22Rv1 (cell line): ENCODE results near the gene DNAI2.

ENCODE experiments used
- H3K27ac ChIP-seq: fragments of 450-650 bp; 2 replicates; pipeline ENCODE4 v1.5.1; 2017
- ZFX ChIP-seq: fragments of 450-650 bp; IDR thresholded peaks from 2 replicates; pipeline ENCODE4 v1.6.1; 2017; ENCODE audit warnings: antibody characterized with exemption, borderline replicate concordance
- TF ChIP-seq, protein P1 (sequence below): fragments of 450-650 bp; IDR thresholded peaks from 2 replicates; pipeline ENCODE4 v1.5.1; 2017; ENCODE audit warnings: mild to moderate bottlenecking

DNAI2 gene

GRCh38 chr17:74288785-74289184 is 14.8 kb downstream of the DNAI2 start:
- TF ChIP-seq, protein P1, sequence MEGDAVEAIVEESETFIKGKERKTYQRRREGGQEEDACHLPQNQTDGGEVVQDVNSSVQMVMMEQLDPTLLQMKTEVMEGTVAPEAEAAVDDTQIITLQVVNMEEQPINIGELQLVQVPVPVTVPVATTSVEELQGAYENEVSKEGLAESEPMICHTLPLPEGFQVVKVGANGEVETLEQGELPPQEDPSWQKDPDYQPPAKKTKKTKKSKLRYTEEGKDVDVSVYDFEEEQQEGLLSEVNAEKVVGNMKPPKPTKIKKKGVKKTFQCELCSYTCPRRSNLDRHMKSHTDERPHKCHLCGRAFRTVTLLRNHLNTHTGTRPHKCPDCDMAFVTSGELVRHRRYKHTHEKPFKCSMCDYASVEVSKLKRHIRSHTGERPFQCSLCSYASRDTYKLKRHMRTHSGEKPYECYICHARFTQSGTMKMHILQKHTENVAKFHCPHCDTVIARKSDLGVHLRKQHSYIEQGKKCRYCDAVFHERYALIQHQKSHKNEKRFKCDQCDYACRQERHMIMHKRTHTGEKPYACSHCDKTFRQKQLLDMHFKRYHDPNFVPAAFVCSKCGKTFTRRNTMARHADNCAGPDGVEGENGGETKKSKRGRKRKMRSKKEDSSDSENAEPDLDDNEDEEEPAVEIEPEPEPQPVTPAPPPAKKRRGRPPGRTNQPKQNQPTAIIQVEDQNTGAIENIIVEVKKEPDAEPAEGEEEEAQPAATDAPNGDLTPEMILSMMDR: no peak
- no peak for TF ChIP-seq ZFX
- H3K27ac ChIP-seq: no peak overlapping the region

DNA sequence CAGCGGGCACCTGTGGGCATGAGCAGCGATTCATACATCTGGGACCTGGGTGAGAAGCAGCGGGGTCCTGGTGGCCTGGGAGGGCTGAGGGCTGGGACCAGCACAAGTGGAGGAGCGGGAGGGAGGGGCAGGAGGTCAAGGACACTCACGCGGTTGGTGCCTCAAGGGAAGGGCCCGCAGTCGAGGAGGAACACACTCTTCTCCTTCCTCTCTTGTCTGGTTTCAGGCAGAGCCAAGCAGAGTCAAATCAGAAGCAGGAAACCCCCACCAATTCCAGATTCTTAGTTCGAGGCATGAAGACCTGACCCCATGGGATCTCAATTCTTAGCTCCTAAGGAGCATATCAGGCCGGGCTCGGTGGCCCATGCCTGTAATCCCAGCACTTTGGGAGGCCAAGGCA is 15.7 kb downstream of the DNAI2 start:
- H3K27ac ChIP-seq: no peak overlapping the region
- TF ChIP-seq ZFX: no peak
- TF ChIP-seq, protein P1: no peak

DNA sequence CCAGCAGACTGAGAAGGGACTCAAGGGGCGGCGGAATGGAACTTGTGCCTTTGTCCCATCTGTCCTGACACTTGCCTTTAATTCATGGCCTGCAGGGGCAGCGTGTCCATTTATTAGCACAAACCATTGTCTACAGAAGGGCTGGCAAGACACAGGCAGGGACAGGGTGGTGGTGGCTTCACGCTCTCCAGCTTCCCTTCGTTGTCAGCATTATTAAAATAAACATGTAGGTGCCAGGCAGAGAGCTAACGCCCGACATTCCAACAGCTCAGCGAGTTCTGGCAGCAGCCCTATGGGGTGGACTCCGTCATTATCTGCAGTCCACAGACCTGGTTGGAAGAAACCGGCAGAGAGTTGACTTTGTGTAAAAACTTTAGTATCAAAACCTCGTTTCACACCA is 16.3 kb downstream of the DNAI2 start:
- H3K27ac ChIP-seq: no peak overlapping the region
- TF ChIP-seq, protein P1: no peak
- TF ChIP-seq ZFX: no peak

- no peak for TF ChIP-seq ZFX
- TF ChIP-seq, protein P1: no peak
- no peak overlapping the region for H3K27ac ChIP-seq
Measured at GRCh38 chr17:74292495-74292894, 18.5 kb downstream of the DNAI2 start.

- H3K27ac ChIP-seq: no peak overlapping the region
- TF ChIP-seq, protein P1: no peak
- TF ChIP-seq ZFX: no peak
Measured at GRCh38 chr17:74295625-74296547, 21.9 kb downstream of the DNAI2 start.

- TF ChIP-seq, protein P1: peak; percentile 47
- TF ChIP-seq ZFX: no peak
- H3K27ac ChIP-seq: no peak overlapping the region
Measured at GRCh38 chr17:74296548-74296936, 22.5 kb downstream of the DNAI2 start.

- TF ChIP-seq, protein P1: no peak
- TF ChIP-seq ZFX: no peak
- no peak overlapping the region for H3K27ac ChIP-seq
Measured at GRCh38 chr17:74297941-74298340, 23.9 kb downstream of the DNAI2 start.
